Measurements from ENCODE around the gene HCN3.
"Not testable (repeated sequence)": the region's sequence is repeated elsewhere in the genome, so short reads cannot be mapped to it uniquely, and the experiment has no call there.

Gene HCN3

GRCh38 chr1:155285631-155286044 is 8.4 kb downstream of the HCN3 start:
- no peak for DNase-seq

- no peak for DNase-seq
Measured at GRCh38 chr1:155286544-155286943, 9.3 kb downstream of the HCN3 start.

- no peak for DNase-seq
Measured at GRCh38 chr1:155287987-155288543, 10.8 kb downstream of the HCN3 start.

- DNase-seq = not testable (repeated sequence)
Measured at GRCh38 chr1:155291006-155291405, 13.7 kb downstream of the HCN3 start.

- DNase-seq = no peak
Measured at GRCh38 chr1:155293086-155293749, 16.0 kb downstream of the HCN3 start.

- no peak for DNase-seq
Measured at GRCh38 chr1:155294520-155295182, 17.4 kb downstream of the HCN3 start.

GRCh38 chr1:155295183-155295941 is 18.1 kb downstream of the HCN3 start:
- DNase-seq = no peak

- DNase-seq = no peak
Measured at GRCh38 chr1:155295942-155296267, 18.6 kb downstream of the HCN3 start.

GRCh38 chr1:155296661-155297060 is 19.4 kb downstream of the HCN3 start:
- no peak for DNase-seq

GRCh38 chr1:155297384-155297783 is 20.1 kb downstream of the HCN3 start:
- no peak for DNase-seq

- no peak for DNase-seq
Measured at GRCh38 chr1:155300024-155300423, 22.8 kb downstream of the HCN3 start.

GRCh38 chr1:155300553-155301329 is 23.5 kb downstream of the HCN3 start:
- no peak for DNase-seq

- no peak for DNase-seq
Measured at GRCh38 chr1:155301342-155301841, 24.1 kb downstream of the HCN3 start, which contains the start of gene PKLR. TSS of gene PKLR (minus strand) at chr1:155301438. CDS start at chr1:155301395, 43 bp downstream.

- no peak for DNase-seq
Measured at GRCh38 chr1:155304558-155305063, 27.3 kb downstream of the HCN3 start.

GRCh38 chr1:155305881-155306391 is 28.7 kb downstream of the HCN3 start:
- DNase-seq = no peak

- peak; percentile 69 for DNase-seq
Measured at GRCh38 chr1:155307247-155307740, 30.0 kb downstream of the HCN3 start.

- DNase-seq = peak; percentile 99
Measured at GRCh38 chr1:155308493-155309422, 31.5 kb downstream of the HCN3 start, which contains the start of gene FDPS. TSS of gene FDPS (plus strand) at chr1:155308866. CDS start at chr1:155309790, 924 bp downstream.

GRCh38 chr1:155309423-155310021 is 32.3 kb downstream of the HCN3 start:
- no peak for DNase-seq

- no peak for DNase-seq
Measured at GRCh38 chr1:155313261-155313660, 36.0 kb downstream of the HCN3 start.

GRCh38 chr1:155316922-155317321 is 39.7 kb downstream of the HCN3 start:
- no peak for DNase-seq
